ENCODE data around the gene RASAL2.

- TF ChIP-seq ZNF384 (IDR thresholded peaks at IDR 0.05) (no peak), SUZ12 (IDR thresholded peaks at IDR 0.05) (no peak), ELF4 (IDR thresholded peaks at IDR 0.05) (no peak), BHLHE40 (IDR thresholded peaks at IDR 0.05; ENCODE audit: borderline replicate concordance) (no peak), NFRKB (IDR thresholded peaks at IDR 0.05) (no peak), HDGF (IDR thresholded peaks at IDR 0.05; ENCODE audit: borderline replicate concordance) (no peak), FOXK2 (IDR thresholded peaks at IDR 0.05) (no peak), PKNOX1 (IDR thresholded peaks at IDR 0.05) (no peak), SP1 (IDR thresholded peaks at IDR 0.05) (no peak), FOXA1 (IDR thresholded peaks at IDR 0.05) (no peak), TARDBP (IDR thresholded peaks at IDR 0.05) (no peak), ARNT (IDR thresholded peaks at IDR 0.05) (no peak)
These were observed 340.5 kb downstream of the RASAL2 start for GRCh38 chr1:178434360-178434759.

Measured in HEK293T (cell line).